ENCODE results near the gene HDAC3. TPM values are rescaled to one million over a fixed set of nuclear protein-coding genes. Genes with fewer than 3 reads are reported as not detected.
A peak's percentile ranks its signal among the peaks of the same experiment; 100 is the strongest.

The HDAC3 gene
- total and polyA plus RNA-seq, 9 donors, result 34.2 to 73.8 (median 49.4) TPM

DNA sequence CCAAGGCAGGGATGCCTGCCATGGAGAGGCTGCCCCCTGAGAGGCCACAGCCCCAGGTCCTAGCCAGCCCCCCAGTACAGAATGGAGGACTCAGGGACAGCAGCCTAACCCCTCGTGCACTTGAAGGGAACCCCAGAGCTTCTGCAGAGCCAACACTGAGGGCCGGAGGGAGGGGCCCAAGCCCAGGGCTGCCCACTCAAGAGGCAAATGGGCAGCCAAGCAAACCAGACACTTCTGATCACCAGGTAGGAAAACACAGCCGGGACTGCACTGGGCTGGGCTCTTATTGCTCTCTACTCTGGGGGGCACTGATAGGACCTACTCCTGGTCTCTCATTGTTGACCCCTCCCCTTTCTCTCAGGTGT lies 3.4 kb upstream of the HDAC3 start:
- Histone ChIP-seq H3K9me3 (no peaks in the 10 kb centered on the region), H3K27me3 (no peaks in the 10 kb centered on the region), H3K27ac (no peak overlapping the region), H3K4me3 (no peak overlapping the region), H3K36me3 (no peaks in the 10 kb centered on the region), H3K4me1 (ENCODE audit: insufficient read depth) (peaks cover 13% of the 10 kb centered on the region)
- intact Hi-C loops (cut with DNase I), result no loop called here
- TF ChIP-seq CTCF (IDR thresholded peaks at IDR 0.05) (no peak), EP300 (IDR thresholded peaks at IDR 0.05) (no peak), POLR2A (IDR thresholded peaks at IDR 0.05) (no peak)
- no peak for DNase-seq
- WGBS, 3 donors, result 73 to 84% (median 80%) methylated on average over 3 of the region's 3 CpGs

GRCh38 chr5:141639357-141640050 lies 2.9 kb upstream of the HDAC3 start:
- TF ChIP-seq EP300 (IDR thresholded peaks at IDR 0.05) (no peak), POLR2A (IDR thresholded peaks at IDR 0.05) (no peak), CTCF (IDR thresholded peaks at IDR 0.05) (no peak)
- Histone ChIP-seq H3K27me3 (no peaks in the 10 kb centered on the region), H3K4me1 (ENCODE audit: insufficient read depth) (peaks cover 13% of the 10 kb centered on the region), H3K4me3 (no peak overlapping the region), H3K27ac (no peak overlapping the region), H3K9me3 (no peaks in the 10 kb centered on the region), H3K36me3 (no peaks in the 10 kb centered on the region)
- 81 to 85% (median 81%) methylated on average over 12 of the region's 12 CpGs for WGBS, 3 donors
- intact Hi-C loops (cut with DNase I), result no loop called here
- no peak for DNase-seq

DNA sequence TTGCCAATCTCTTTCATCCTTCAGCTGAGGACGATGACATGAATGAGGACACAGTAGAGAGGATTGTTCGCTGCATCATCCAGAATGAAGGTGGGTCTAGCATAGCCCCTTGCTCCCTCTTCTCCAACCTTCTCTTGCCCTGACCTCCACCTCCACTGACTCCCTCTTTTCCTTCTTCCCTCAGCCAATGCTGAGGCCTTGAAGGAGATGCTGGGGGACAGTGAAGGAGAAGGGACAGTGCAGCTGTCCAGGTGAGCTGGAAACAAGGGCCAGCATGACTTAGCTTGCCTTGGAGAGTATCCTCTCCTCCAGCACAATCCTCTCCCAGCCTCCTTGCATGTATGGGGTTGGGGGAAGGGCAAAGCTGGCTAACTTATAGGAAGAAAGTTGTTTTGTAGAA lies 2.1 kb upstream of the HDAC3 start:
- no peak overlapping the region for H3K4me3 ChIP-seq
- intact Hi-C loops (cut with DNase I), result no loop called here
- no peaks in the 10 kb centered on the region for H3K36me3 ChIP-seq
- DNase-seq, result no peak
- no peaks in the 10 kb centered on the region for H3K27me3 ChIP-seq
- no peak overlapping the region for H3K27ac ChIP-seq
- 89 to 95% (median 91%) methylated on average over 2 of the region's 2 CpGs for WGBS, 3 donors
- peaks cover 13% of the 10 kb centered on the region for H3K4me1 ChIP-seq (ENCODE audit: insufficient read depth)
- no peaks in the 10 kb centered on the region for H3K9me3 ChIP-seq
- TF ChIP-seq CTCF (IDR thresholded peaks at IDR 0.05), result no peak
- TF ChIP-seq POLR2A (IDR thresholded peaks at IDR 0.05), result no peak
- no peak for TF ChIP-seq EP300 (IDR thresholded peaks at IDR 0.05)

DNA sequence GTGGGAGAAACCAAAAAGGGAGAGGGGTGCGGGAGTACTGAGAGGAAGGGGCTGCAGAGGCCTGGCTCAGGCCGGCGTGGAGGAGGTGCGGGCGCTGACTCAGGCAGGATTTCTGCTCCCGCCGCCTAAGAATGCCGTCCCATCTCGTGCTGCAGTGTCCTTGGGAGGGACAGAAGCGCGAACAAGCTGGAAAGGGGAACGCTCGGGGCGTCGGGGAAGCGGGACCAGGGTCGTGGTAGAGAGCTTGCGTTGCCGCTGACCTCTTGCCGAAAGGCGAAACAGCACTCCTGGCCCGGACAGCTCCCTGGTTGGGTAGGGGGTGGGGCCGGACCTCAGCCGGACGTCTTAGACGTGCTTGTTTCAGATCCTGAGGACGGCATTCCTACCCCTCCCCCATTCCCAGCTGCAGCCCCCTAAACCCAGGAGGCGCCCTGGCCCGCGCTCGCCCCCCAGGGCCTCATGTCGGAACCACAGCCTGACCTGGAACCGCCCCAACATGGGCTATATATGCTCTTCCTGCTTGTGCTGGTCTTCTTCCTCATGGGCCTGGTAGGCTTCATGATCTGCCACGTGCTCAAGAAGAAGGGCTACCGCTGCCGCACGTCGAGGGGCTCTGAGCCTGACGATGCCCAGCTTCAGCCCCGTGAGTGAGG lies 1.2 kb upstream of the HDAC3 start:
- intact Hi-C loops (cut with DNase I), result no loop called here
- peak; percentile 37 to 69 (median 63) for DNase-seq
- H3K27ac ChIP-seq, result no peak overlapping the region
- no peaks in the 10 kb centered on the region for H3K9me3 ChIP-seq
- H3K27me3 ChIP-seq, result no peaks in the 10 kb centered on the region
- WGBS, 3 donors, result 4 to 6% (median 4%) methylated on average over 37 to 40 of the region's 40 CpGs
- TF ChIP-seq POLR2A (IDR thresholded peaks at IDR 0.05) (no peak), EP300 (IDR thresholded peaks at IDR 0.05) (no peak), CTCF (IDR thresholded peaks at IDR 0.05) (no peak)
- H3K4me3 ChIP-seq, result peak overlapping the region; percentile 94
- peaks cover 13% of the 10 kb centered on the region for H3K4me1 ChIP-seq (ENCODE audit: insufficient read depth)
- no peaks in the 10 kb centered on the region for H3K36me3 ChIP-seq

Measured in ovary (tissue), 9 donors.